Testis (tissue), 2 donors: ENCODE measurements around the gene DDX23.

Experiments used
- POLR2A ChIP-seq: fragments of 450-650 bp; IDR thresholded peaks from one replicate; pipeline ENCODE4 v1.6.1; 2017; ENCODE audit warnings: antibody characterized with exemption, mild to moderate bottlenecking, moderate library complexity
- TF ChIP-seq, protein P1 (sequence below), 3 experiments: fragments of 450-650 bp in 2 of 3; fragments of 200-600 bp in 1 of 3; sonication (generic) in 1 of 3; IDR thresholded peaks; one replicate each; pipeline ENCODE4 v1.5.1; 2016 to 2019; ENCODE audit warnings: antibody characterized with exemption in 3 of 3, mild to moderate bottlenecking in 2 of 3, moderate library complexity in 1 of 3

DNA sequence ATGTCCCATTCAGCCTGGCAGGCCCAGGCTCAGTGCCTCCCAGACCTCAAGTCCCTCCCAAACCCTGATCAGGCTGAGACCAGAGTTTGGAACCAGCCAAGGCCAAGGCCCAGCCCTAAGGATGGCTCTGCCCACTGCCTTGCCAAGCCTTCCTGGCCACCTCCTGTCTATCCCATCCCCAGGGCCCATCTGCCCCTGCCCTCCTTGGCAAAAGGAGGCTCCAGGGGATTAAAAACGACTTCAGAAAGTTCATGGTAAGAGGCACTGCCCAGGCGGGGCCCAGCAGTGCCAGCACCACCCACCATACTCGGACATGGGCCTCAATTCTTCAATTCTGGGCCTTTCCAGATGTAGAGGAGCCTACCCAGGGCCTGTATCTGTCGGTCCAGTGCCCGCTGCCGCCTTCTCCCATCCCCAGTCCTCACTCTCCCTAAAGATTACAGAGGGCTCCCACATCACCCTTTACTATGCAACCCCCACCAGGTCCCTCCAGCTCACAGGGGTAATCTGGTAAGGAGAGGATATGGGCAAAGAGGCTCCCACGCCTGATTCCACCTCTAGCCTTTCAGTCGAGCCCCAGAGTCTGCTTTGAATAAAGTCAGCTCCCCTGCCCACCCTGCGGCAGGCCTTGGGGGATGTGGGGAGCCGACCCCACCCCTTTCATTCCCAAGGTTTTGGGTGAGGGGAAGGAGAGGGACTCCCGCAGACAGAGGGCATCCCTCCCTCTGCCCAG, 64.0 kb downstream of the DDX23 start:
- TF ChIP-seq, protein P1, sequence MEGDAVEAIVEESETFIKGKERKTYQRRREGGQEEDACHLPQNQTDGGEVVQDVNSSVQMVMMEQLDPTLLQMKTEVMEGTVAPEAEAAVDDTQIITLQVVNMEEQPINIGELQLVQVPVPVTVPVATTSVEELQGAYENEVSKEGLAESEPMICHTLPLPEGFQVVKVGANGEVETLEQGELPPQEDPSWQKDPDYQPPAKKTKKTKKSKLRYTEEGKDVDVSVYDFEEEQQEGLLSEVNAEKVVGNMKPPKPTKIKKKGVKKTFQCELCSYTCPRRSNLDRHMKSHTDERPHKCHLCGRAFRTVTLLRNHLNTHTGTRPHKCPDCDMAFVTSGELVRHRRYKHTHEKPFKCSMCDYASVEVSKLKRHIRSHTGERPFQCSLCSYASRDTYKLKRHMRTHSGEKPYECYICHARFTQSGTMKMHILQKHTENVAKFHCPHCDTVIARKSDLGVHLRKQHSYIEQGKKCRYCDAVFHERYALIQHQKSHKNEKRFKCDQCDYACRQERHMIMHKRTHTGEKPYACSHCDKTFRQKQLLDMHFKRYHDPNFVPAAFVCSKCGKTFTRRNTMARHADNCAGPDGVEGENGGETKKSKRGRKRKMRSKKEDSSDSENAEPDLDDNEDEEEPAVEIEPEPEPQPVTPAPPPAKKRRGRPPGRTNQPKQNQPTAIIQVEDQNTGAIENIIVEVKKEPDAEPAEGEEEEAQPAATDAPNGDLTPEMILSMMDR (IDR thresholded peaks at IDR 0.05), result no peak
- TF ChIP-seq POLR2A, result no peak
